Loucy (cell line): ENCODE measurements around the gene LCA5.

Experiments
- H2AFZ ChIP-seq: fragments of 200-600 bp; sonication (generic); 2 replicates; pipeline ENCODE4 v1.6.0; 2016; ENCODE audit warnings: antibody characterized with exemption, mild to moderate bottlenecking, low read length, moderate library complexity
- H3F3A ChIP-seq: fragments of 200-600 bp; 2 replicates; pipeline ENCODE4 v1.6.0; 2016; ENCODE audit warnings: antibody characterized with exemption, low read depth, mild to moderate bottlenecking
- H3K27me3 ChIP-seq: fragments of 200-600 bp; sonication (generic); 2 replicates; pipeline ENCODE4 v1.6.1; 2014; ENCODE audit warnings: low read length, mild to moderate bottlenecking; ENCODE audit not compliant: insufficient read depth, poor library complexity, severe bottlenecking
- H3K36me3 ChIP-seq: fragments of 200-600 bp; sonication (generic); 2 replicates; pipeline ENCODE4 v1.6.1; 2016; ENCODE audit warnings: low read length; ENCODE audit not compliant: insufficient read depth
- H3K4me1 ChIP-seq: fragments of 200-600 bp; sonication (generic); 2 replicates; pipeline ENCODE4 v1.5.1; 2014; ENCODE audit warnings: low read length, mild to moderate bottlenecking; ENCODE audit not compliant: insufficient read depth, poor library complexity, severe bottlenecking
- H3K4me2 ChIP-seq: fragments of 200-600 bp; sonication (generic); 2 replicates; pipeline ENCODE4 v1.6.0; 2014; ENCODE audit warnings: antibody characterized with exemption, low read length, low read depth, mild to moderate bottlenecking; ENCODE audit not compliant: poor library complexity, severe bottlenecking
- H3K4me3 ChIP-seq: fragments of 200-600 bp; sonication (generic); 2 replicates; pipeline ENCODE4 v1.5.1; 2014; ENCODE audit warnings: low read length, mild to moderate bottlenecking, mixed read lengths; ENCODE audit not compliant: poor library complexity, severe bottlenecking
- H3K79me2 ChIP-seq: fragments of 200-600 bp; sonication (generic); 2 replicates; pipeline ENCODE4 v1.6.1; 2014; ENCODE audit warnings: low read length; ENCODE audit not compliant: insufficient read depth
- H3K9ac ChIP-seq: fragments of 200-600 bp; sonication (generic); 2 replicates; pipeline ENCODE4 v1.6.0; 2014; ENCODE audit warnings: mild to moderate bottlenecking, low read depth, low read length, moderate library complexity; ENCODE audit not compliant: poor library complexity, severe bottlenecking
- H3K9me2 ChIP-seq: fragments of 200-600 bp; sonication (generic); replicated peaks from 2 replicates; pipeline ENCODE4 v1.6.1; 2016; ENCODE audit warnings: low read depth, low read length, mixed read lengths
- H3K9me3 ChIP-seq: fragments of 200-600 bp; sonication (generic); 2 replicates; pipeline ENCODE4 v1.6.1; 2014; ENCODE audit warnings: mild to moderate bottlenecking, antibody characterized with exemption, low read length, low read depth; ENCODE audit not compliant: insufficient read depth
- H4K20me1 ChIP-seq: fragments of 200-600 bp; sonication (generic); 2 replicates; pipeline ENCODE4 v1.6.0; 2014; ENCODE audit warnings: antibody characterized with exemption, low read length, mild to moderate bottlenecking; ENCODE audit not compliant: insufficient read depth, poor library complexity, severe bottlenecking
- CTCF ChIP-seq: fragments of 200-600 bp; sonication (generic); conservative IDR thresholded peaks from 2 replicates; pipeline ENCODE4 v1.5.1; 2014; ENCODE audit warnings: mild to moderate bottlenecking, antibody characterized with exemption, low read length
- EZH2phosphoT487 ChIP-seq: fragments of 200-600 bp; IDR thresholded peaks from 2 replicates; pipeline ENCODE4 v1.6.1; 2018; ENCODE audit warnings: antibody characterized with exemption, mild to moderate bottlenecking, moderate library complexity, borderline replicate concordance

The LCA5 gene

GRCh38 chr6:79574630-79575225 lies 37.5 kb upstream of the LCA5 start:
- Histone ChIP-seq H3K27me3 (no peaks in the 10 kb centered on the region), H3K4me1 (no peaks in the 10 kb centered on the region), H3K9ac (no peak overlapping the region), H3K9me3 (no peaks in the 10 kb centered on the region), H3K36me3 (no peaks in the 10 kb centered on the region), H3K79me2 (no peaks in the 10 kb centered on the region), H3K4me2 (no peak overlapping the region), H2AFZ (no peak overlapping the region), H4K20me1 (no peaks in the 10 kb centered on the region), H3F3A (no peaks in the 10 kb centered on the region), H3K4me3 (no peak overlapping the region), H3K9me2 (no peaks in the 10 kb centered on the region)
- TF ChIP-seq EZH2phosphoT487: no peak
- no peak for TF ChIP-seq CTCF

GRCh38 chr6:79574174-79574573 lies 36.9 kb upstream of the LCA5 start:
- no peak overlapping the region for H3K4me3 ChIP-seq
- H3F3A ChIP-seq: no peaks in the 10 kb centered on the region
- no peaks in the 10 kb centered on the region for H3K9me3 ChIP-seq
- no peaks in the 10 kb centered on the region for H3K79me2 ChIP-seq
- no peak overlapping the region for H3K4me2 ChIP-seq
- no peaks in the 10 kb centered on the region for H3K27me3 ChIP-seq
- no peak overlapping the region for H3K9ac ChIP-seq
- no peak overlapping the region for H2AFZ ChIP-seq
- TF ChIP-seq EZH2phosphoT487 (no peak), CTCF (no peak)
- H4K20me1 ChIP-seq: no peaks in the 10 kb centered on the region
- H3K9me2 ChIP-seq: no peaks in the 10 kb centered on the region
- no peaks in the 10 kb centered on the region for H3K36me3 ChIP-seq
- H3K4me1 ChIP-seq: no peaks in the 10 kb centered on the region

GRCh38 chr6:79571030-79571367 lies 33.8 kb upstream of the LCA5 start:
- Histone ChIP-seq H2AFZ (peak overlapping the region; percentile 57), H3K27me3 (no peaks in the 10 kb centered on the region), H3F3A (no peaks in the 10 kb centered on the region), H3K9me2 (no peaks in the 10 kb centered on the region), H3K4me3 (peak overlapping the region; percentile 57), H3K4me1 (no peaks in the 10 kb centered on the region), H3K79me2 (no peaks in the 10 kb centered on the region), H3K36me3 (no peaks in the 10 kb centered on the region), H3K9ac (no peak overlapping the region), H4K20me1 (no peaks in the 10 kb centered on the region), H3K9me3 (no peaks in the 10 kb centered on the region), H3K4me2 (peak overlapping the region; percentile 30)
- 0 out of 2 replicates have a peak, but pooled peaks have one; percentile 1 for TF ChIP-seq CTCF
- no peak for TF ChIP-seq EZH2phosphoT487
